BE2C (cell line): ENCODE data around the gene PSMC4.
"Not testable (repeated sequence)": the region's sequence is repeated elsewhere in the genome, so short reads cannot be mapped to it uniquely, and the experiment has no call there.

ENCODE experiments used
- DNase-seq: peaks from one replicate; pipeline ENCODE4 v3.0.0-alpha.2; 2020
- H3K27me3 ChIP-seq: fragments of 250-450 bp; sonication (Bioruptor Pico); 2 replicates; pipeline ENCODE4 v1.5.1; 2020; ENCODE audit warnings: mild to moderate bottlenecking
- H3K36me3 ChIP-seq: fragments of 250-450 bp; sonication (Bioruptor Pico); 2 replicates; pipeline ENCODE4 v1.5.1; 2020; ENCODE audit warnings: mild to moderate bottlenecking
- H3K4me1 ChIP-seq: fragments of 250-450 bp; sonication (Bioruptor Pico); 2 replicates; pipeline ENCODE4 v1.5.1; 2020
- H3K4me3 ChIP-seq: 2 replicates; pipeline ENCODE4 v1.5.1; 2011; ENCODE audit warnings: low read depth, low read length
- H3K9me3 ChIP-seq: fragments of 250-450 bp; sonication (Bioruptor Pico); 2 replicates; pipeline ENCODE4 v1.5.1; 2020
- CTCF ChIP-seq: IDR thresholded peaks from 2 replicates; pipeline ENCODE4 v1.5.1; 2012; ENCODE audit warnings: mild to moderate bottlenecking, low read depth, low read length

The PSMC4 gene

GRCh38 chr19:39951686-39952085, 19.3 kb upstream of the PSMC4 start:
- H3K36me3 ChIP-seq, result no peaks in the 10 kb centered on the region
- no peaks in the 10 kb centered on the region for H3K4me1 ChIP-seq
- no peak overlapping the region for H3K4me3 ChIP-seq
- no peak for DNase-seq
- TF ChIP-seq CTCF, result no peak
- H3K27me3 ChIP-seq, result no peaks in the 10 kb centered on the region
- no peaks in the 10 kb centered on the region for H3K9me3 ChIP-seq

- Histone ChIP-seq H3K9me3 (no peaks in the 10 kb centered on the region), H3K36me3 (no peaks in the 10 kb centered on the region), H3K27me3 (no peaks in the 10 kb centered on the region), H3K4me1 (no peaks in the 10 kb centered on the region), H3K4me3 (no peak overlapping the region)
- no peak for TF ChIP-seq CTCF
- no peak for DNase-seq
Measured at GRCh38 chr19:39953915-39954314, 17.1 kb upstream of the PSMC4 start.

- H3K4me3 ChIP-seq, H3K36me3 ChIP-seq, H3K4me1 ChIP-seq, H3K9me3 ChIP-seq, H3K27me3 ChIP-seq, DNase-seq: not testable (repeated sequence)
Measured at GRCh38 chr19:39957886-39958285, 13.1 kb upstream of the PSMC4 start.

- DNase-seq, H3K36me3 ChIP-seq, H3K4me1 ChIP-seq, H3K27me3 ChIP-seq, H3K9me3 ChIP-seq, H3K4me3 ChIP-seq: not testable (repeated sequence)
Measured at GRCh38 chr19:39958942-39959341, 12.0 kb upstream of the PSMC4 start.

GRCh38 chr19:39959407-39959806, 11.6 kb upstream of the PSMC4 start:
- H3K4me3 ChIP-seq, H3K9me3 ChIP-seq, H3K4me1 ChIP-seq, DNase-seq, H3K27me3 ChIP-seq, H3K36me3 ChIP-seq: not testable (repeated sequence)

GRCh38 chr19:39963898-39964297, 7.1 kb upstream of the PSMC4 start:
- Histone ChIP-seq H3K9me3 (no peaks in the 10 kb centered on the region), H3K27me3 (no peaks in the 10 kb centered on the region)

GRCh38 chr19:39966617-39967016, 4.3 kb upstream of the PSMC4 start:
- Histone ChIP-seq H3K4me3 (no peak overlapping the region), H3K36me3 (no peaks in the 10 kb centered on the region), H3K9me3 (no peaks in the 10 kb centered on the region), H3K4me1 (no peaks in the 10 kb centered on the region), H3K27me3 (no peaks in the 10 kb centered on the region)
- DNase-seq, result no peak
- TF ChIP-seq CTCF, result no peak

More at GRCh38 chr19:39963898-39964297, 7.1 kb upstream of the PSMC4 start:
- Histone ChIP-seq H3K4me3 (no peak overlapping the region), H3K36me3 (no peaks in the 10 kb centered on the region), H3K4me1 (no peaks in the 10 kb centered on the region)
- DNase-seq, result no peak
- no peak for TF ChIP-seq CTCF

- Histone ChIP-seq H3K27me3 (no peaks in the 10 kb centered on the region), H3K4me1 (no peaks in the 10 kb centered on the region), H3K9me3 (no peaks in the 10 kb centered on the region), H3K36me3 (peaks cover 6% of the 10 kb centered on the region; the same call in 1 of the 2 replicates), H3K4me3 (no peak overlapping the region)
- DNase-seq, result no peak
- no peak for TF ChIP-seq CTCF
Measured at GRCh38 chr19:39967561-39967960, 3.4 kb upstream of the PSMC4 start.
